Loucy (cell line): ENCODE results near the gene TMEM181.

Experiments
- H2AFZ ChIP-seq: fragments of 200-600 bp; sonication (generic); 2 replicates; pipeline ENCODE4 v1.6.0; 2016; ENCODE audit warnings: antibody characterized with exemption, mild to moderate bottlenecking, low read length, moderate library complexity
- H3F3A ChIP-seq: fragments of 200-600 bp; 2 replicates; pipeline ENCODE4 v1.6.0; 2016; ENCODE audit warnings: antibody characterized with exemption, low read depth, mild to moderate bottlenecking
- H3K27me3 ChIP-seq: fragments of 200-600 bp; sonication (generic); 2 replicates; pipeline ENCODE4 v1.6.1; 2014; ENCODE audit warnings: low read length, mild to moderate bottlenecking; ENCODE audit not compliant: insufficient read depth, poor library complexity, severe bottlenecking
- H3K36me3 ChIP-seq: fragments of 200-600 bp; sonication (generic); 2 replicates; pipeline ENCODE4 v1.6.1; 2016; ENCODE audit warnings: low read length; ENCODE audit not compliant: insufficient read depth
- H3K4me1 ChIP-seq: fragments of 200-600 bp; sonication (generic); 2 replicates; pipeline ENCODE4 v1.5.1; 2014; ENCODE audit warnings: low read length, mild to moderate bottlenecking; ENCODE audit not compliant: insufficient read depth, poor library complexity, severe bottlenecking
- H3K4me2 ChIP-seq: fragments of 200-600 bp; sonication (generic); 2 replicates; pipeline ENCODE4 v1.6.0; 2014; ENCODE audit warnings: antibody characterized with exemption, low read length, low read depth, mild to moderate bottlenecking; ENCODE audit not compliant: poor library complexity, severe bottlenecking
- H3K4me3 ChIP-seq: fragments of 200-600 bp; sonication (generic); 2 replicates; pipeline ENCODE4 v1.5.1; 2014; ENCODE audit warnings: low read length, mild to moderate bottlenecking, mixed read lengths; ENCODE audit not compliant: poor library complexity, severe bottlenecking
- H3K79me2 ChIP-seq: fragments of 200-600 bp; sonication (generic); 2 replicates; pipeline ENCODE4 v1.6.1; 2014; ENCODE audit warnings: low read length; ENCODE audit not compliant: insufficient read depth
- H3K9ac ChIP-seq: fragments of 200-600 bp; sonication (generic); 2 replicates; pipeline ENCODE4 v1.6.0; 2014; ENCODE audit warnings: mild to moderate bottlenecking, low read depth, low read length, moderate library complexity; ENCODE audit not compliant: poor library complexity, severe bottlenecking
- H3K9me2 ChIP-seq: fragments of 200-600 bp; sonication (generic); replicated peaks from 2 replicates; pipeline ENCODE4 v1.6.1; 2016; ENCODE audit warnings: low read depth, low read length, mixed read lengths
- H3K9me3 ChIP-seq: fragments of 200-600 bp; sonication (generic); 2 replicates; pipeline ENCODE4 v1.6.1; 2014; ENCODE audit warnings: mild to moderate bottlenecking, antibody characterized with exemption, low read length, low read depth; ENCODE audit not compliant: insufficient read depth
- H4K20me1 ChIP-seq: fragments of 200-600 bp; sonication (generic); 2 replicates; pipeline ENCODE4 v1.6.0; 2014; ENCODE audit warnings: antibody characterized with exemption, low read length, mild to moderate bottlenecking; ENCODE audit not compliant: insufficient read depth, poor library complexity, severe bottlenecking
- EZH2phosphoT487 ChIP-seq: fragments of 200-600 bp; IDR thresholded peaks from 2 replicates; pipeline ENCODE4 v1.6.1; 2018; ENCODE audit warnings: antibody characterized with exemption, mild to moderate bottlenecking, moderate library complexity, borderline replicate concordance
- TF ChIP-seq, protein P1 (sequence below): fragments of 200-600 bp; sonication (generic); conservative IDR thresholded peaks from 2 replicates; pipeline ENCODE4 v1.5.1; 2014; ENCODE audit warnings: mild to moderate bottlenecking, antibody characterized with exemption, low read length

The TMEM181 gene

DNA sequence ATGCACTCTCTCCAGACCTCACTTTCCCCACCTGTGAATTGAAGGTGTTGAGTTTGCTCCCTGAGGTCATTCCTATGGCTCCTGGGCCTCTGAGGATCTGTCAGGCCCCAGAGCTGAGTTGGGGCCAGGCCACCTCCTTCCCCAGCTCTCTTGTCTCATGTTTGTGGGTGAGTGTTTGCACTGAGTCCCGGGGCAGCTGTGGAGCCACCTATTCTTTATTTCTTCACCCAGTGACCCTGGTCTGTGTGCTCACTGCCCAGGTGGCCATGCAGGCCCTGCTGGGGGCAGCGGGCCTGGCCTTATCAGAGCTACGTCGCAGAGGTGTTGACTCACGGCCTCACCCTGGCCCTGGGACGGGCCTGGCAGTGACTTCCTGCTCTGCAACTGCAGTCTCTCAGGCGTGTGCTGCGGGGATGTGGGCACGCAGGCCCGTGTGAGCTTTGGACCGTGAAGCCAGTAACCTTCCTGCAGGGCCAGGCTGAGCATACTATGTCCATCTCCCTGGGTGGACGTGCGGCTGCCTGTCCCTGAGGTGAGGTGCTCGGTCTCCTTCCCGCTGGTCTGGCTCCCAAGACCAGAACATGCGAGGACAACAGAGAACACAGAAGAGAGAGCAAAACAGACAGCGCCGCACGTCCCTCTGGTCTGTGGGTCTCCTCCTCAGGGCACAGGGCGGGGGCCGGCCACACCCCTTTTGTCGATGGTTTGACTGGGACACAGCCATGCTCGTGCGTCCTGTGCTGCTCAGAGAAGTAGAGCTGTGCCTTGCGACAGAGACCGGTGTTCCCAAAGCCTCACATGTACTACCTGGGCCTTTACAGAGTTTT, 12.1 kb downstream of the TMEM181 start:
- H4K20me1 ChIP-seq = peaks cover 11% of the 10 kb centered on the region
- H3K4me2 ChIP-seq = no peak overlapping the region
- peaks cover 14% of the 10 kb centered on the region; the same call in 1 of the 2 replicates for H3K36me3 ChIP-seq
- H3F3A ChIP-seq = no peaks in the 10 kb centered on the region
- H3K9ac ChIP-seq = no peak overlapping the region
- no peaks in the 10 kb centered on the region for H3K27me3 ChIP-seq
- H3K4me1 ChIP-seq = no peaks in the 10 kb centered on the region
- H3K9me2 ChIP-seq = no peaks in the 10 kb centered on the region
- TF ChIP-seq EZH2phosphoT487 = no peak
- TF ChIP-seq, protein P1, sequence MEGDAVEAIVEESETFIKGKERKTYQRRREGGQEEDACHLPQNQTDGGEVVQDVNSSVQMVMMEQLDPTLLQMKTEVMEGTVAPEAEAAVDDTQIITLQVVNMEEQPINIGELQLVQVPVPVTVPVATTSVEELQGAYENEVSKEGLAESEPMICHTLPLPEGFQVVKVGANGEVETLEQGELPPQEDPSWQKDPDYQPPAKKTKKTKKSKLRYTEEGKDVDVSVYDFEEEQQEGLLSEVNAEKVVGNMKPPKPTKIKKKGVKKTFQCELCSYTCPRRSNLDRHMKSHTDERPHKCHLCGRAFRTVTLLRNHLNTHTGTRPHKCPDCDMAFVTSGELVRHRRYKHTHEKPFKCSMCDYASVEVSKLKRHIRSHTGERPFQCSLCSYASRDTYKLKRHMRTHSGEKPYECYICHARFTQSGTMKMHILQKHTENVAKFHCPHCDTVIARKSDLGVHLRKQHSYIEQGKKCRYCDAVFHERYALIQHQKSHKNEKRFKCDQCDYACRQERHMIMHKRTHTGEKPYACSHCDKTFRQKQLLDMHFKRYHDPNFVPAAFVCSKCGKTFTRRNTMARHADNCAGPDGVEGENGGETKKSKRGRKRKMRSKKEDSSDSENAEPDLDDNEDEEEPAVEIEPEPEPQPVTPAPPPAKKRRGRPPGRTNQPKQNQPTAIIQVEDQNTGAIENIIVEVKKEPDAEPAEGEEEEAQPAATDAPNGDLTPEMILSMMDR = no peak
- H3K4me3 ChIP-seq = no peak overlapping the region
- H3K79me2 ChIP-seq = peaks cover 30% of the 10 kb centered on the region; the same call in 1 of the 2 replicates
- no peak overlapping the region for H2AFZ ChIP-seq
- H3K9me3 ChIP-seq = no peaks in the 10 kb centered on the region

DNA sequence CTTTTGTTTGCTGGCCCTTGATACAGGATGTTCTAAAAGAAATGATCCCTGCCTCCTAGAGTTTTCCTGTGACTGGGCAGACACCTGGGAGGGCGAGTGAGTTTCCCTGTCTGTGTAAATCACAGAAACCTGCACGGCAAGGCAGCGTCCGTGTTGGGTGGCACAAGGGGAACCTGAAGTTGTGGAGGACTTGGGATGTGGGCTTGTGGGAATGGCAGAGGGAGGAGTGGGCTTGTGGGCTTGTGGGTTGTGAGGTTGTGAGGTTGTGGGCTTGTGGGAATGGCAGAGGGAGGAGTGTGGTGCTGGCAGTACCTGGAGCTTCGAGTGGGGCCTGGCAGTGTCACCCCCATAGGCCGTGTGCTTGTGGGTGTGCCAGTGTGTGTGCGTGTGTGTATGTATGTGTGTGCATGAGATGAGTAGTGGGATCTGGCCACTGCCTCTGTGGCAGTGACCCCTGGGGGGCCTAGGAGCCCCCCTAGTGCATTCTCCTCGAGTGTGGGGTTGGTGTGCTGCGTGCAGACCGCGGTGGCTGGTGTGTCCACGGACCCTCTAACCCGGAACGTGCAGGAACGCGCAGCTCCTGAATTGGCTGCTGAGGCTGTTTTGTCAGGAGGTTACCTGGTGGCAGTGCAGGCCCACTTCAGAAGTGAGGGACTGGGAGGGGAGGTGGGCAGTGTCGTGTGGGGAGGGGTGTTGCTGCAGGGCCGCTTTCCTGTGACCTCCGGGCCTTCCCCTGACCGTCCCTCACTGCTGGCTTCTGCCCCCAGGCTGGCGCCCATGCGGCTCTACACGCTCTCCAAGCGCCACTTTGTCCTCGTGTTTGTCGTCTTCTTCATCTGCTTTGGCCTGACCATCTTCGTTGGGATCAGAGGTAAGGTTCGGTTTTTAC, 13.0 kb downstream of the TMEM181 start:
- no peak for TF ChIP-seq EZH2phosphoT487
- TF ChIP-seq, protein P1 = no peak

DNA sequence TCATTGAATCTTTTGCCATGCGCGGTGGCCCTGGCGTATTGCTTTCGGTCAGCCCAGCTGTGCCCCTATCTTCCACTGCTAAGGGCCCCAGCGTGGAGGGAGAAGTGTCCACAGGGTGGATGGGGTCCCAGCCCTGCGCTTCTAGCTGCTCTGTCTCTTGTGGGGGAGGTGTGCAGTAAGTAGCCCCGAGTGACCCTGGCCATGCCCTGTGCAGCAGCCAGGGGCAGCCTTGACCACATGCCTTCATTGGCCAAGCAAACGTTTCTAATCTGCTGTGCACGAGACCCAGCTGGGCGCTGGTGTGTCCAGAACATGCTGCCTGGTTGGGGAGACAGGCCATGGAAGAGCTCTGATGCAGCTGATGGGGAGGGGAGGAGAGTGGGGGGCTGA, 13.6 kb downstream of the TMEM181 start:
- Histone ChIP-seq H3K4me2 (no peak overlapping the region), H3K9ac (no peak overlapping the region), H3K9me2 (no peaks in the 10 kb centered on the region), H3K4me3 (no peak overlapping the region), H3K4me1 (no peaks in the 10 kb centered on the region), H3F3A (no peaks in the 10 kb centered on the region), H4K20me1 (peaks cover 3% of the 10 kb centered on the region), H3K36me3 (peaks cover 19% of the 10 kb centered on the region; the same call in 1 of the 2 replicates), H3K79me2 (peaks cover 30% of the 10 kb centered on the region; the same call in 1 of the 2 replicates), H2AFZ (no peak overlapping the region), H3K27me3 (no peaks in the 10 kb centered on the region), H3K9me3 (no peaks in the 10 kb centered on the region)
- no peak for TF ChIP-seq EZH2phosphoT487
- TF ChIP-seq, protein P1 = no peak

More for the DNA sequence above, 13.0 kb downstream of the TMEM181 start:
- peaks cover 19% of the 10 kb centered on the region; the same call in 1 of the 2 replicates for H3K36me3 ChIP-seq
- H3K9me3 ChIP-seq = no peaks in the 10 kb centered on the region
- no peak overlapping the region for H3K9ac ChIP-seq
- H4K20me1 ChIP-seq = peaks cover 5% of the 10 kb centered on the region
- peaks cover 30% of the 10 kb centered on the region; the same call in 1 of the 2 replicates for H3K79me2 ChIP-seq
- no peak overlapping the region for H3K4me2 ChIP-seq
- no peaks in the 10 kb centered on the region for H3K4me1 ChIP-seq
- H3K4me3 ChIP-seq = no peak overlapping the region
- no peaks in the 10 kb centered on the region for H3K27me3 ChIP-seq
- no peaks in the 10 kb centered on the region for H3K9me2 ChIP-seq
- no peaks in the 10 kb centered on the region for H3F3A ChIP-seq
- H2AFZ ChIP-seq = no peak overlapping the region
